ENCODE results near the gene DCDC2C. TPM values are rescaled to one million over a fixed set of nuclear protein-coding genes. Genes with fewer than 3 reads are reported as not detected.

The DCDC2C gene
- total and polyA plus RNA-seq, 2 experiments from 2014 or later, result not detected

DNA sequence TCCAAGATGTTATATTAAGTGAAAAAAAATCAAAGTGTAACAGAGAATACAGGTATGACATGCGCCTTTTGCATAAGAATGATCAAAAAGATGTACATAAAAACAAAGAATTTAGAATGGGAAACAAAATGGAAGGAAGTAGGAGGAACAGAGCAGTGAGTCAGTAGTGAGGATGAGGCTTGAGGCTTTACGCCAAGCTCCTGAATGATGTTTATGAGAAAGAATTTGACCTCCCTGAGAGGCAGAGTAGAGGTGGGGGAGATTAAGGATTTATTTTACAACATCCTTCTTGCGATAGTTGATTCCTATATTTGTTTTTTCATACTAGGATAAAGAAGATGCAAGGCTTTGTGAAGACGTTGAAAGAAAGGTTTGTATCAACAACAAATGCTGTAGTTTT is 81.4 kb downstream of the DCDC2C start:
- Histone ChIP-seq H3K79me2 (no peaks in the 10 kb centered on the region), H3K36me3 (replicated peaks; ENCODE audit: insufficient read depth, low read depth) (no peaks in the 10 kb centered on the region), H3K9me3 (ENCODE audit: low read depth) (no peaks in the 10 kb centered on the region), H4K20me1 (ENCODE audit: insufficient read depth, poor library complexity, severe bottlenecking) (no peaks in the 10 kb centered on the region), H3K27ac (no peak overlapping the region), H3K9me2 (replicated peaks; ENCODE audit: insufficient read depth) (no peaks in the 10 kb centered on the region), H2AFZ (no peak overlapping the region), H3K4me3 (no peak overlapping the region), H3K4me2 (no peak overlapping the region), H3K4me1 (ENCODE audit: insufficient read depth) (no peaks in the 10 kb centered on the region), H3K27me3 (no peaks in the 10 kb centered on the region)
- DNase-seq (ENCODE audit: low spot score), result no peak
- 57% methylated on average over 4 of the region's 4 CpGs for WGBS (ENCODE audit: low lambda C conversion rate, missing lambda C conversion rate)
- TF ChIP-seq, protein P1, sequence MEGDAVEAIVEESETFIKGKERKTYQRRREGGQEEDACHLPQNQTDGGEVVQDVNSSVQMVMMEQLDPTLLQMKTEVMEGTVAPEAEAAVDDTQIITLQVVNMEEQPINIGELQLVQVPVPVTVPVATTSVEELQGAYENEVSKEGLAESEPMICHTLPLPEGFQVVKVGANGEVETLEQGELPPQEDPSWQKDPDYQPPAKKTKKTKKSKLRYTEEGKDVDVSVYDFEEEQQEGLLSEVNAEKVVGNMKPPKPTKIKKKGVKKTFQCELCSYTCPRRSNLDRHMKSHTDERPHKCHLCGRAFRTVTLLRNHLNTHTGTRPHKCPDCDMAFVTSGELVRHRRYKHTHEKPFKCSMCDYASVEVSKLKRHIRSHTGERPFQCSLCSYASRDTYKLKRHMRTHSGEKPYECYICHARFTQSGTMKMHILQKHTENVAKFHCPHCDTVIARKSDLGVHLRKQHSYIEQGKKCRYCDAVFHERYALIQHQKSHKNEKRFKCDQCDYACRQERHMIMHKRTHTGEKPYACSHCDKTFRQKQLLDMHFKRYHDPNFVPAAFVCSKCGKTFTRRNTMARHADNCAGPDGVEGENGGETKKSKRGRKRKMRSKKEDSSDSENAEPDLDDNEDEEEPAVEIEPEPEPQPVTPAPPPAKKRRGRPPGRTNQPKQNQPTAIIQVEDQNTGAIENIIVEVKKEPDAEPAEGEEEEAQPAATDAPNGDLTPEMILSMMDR (IDR thresholded peaks at IDR 0.05; ENCODE audit: poor library complexity), result no peak
- TF ChIP-seq EZH2 (IDR thresholded peaks at IDR 0.05; ENCODE audit: borderline replicate concordance) (no peak), EZH2phosphoT487 (IDR thresholded peaks at IDR 0.05; ENCODE audit: low read depth, severe bottlenecking, unreplicated experiment) (no peak)

DNA sequence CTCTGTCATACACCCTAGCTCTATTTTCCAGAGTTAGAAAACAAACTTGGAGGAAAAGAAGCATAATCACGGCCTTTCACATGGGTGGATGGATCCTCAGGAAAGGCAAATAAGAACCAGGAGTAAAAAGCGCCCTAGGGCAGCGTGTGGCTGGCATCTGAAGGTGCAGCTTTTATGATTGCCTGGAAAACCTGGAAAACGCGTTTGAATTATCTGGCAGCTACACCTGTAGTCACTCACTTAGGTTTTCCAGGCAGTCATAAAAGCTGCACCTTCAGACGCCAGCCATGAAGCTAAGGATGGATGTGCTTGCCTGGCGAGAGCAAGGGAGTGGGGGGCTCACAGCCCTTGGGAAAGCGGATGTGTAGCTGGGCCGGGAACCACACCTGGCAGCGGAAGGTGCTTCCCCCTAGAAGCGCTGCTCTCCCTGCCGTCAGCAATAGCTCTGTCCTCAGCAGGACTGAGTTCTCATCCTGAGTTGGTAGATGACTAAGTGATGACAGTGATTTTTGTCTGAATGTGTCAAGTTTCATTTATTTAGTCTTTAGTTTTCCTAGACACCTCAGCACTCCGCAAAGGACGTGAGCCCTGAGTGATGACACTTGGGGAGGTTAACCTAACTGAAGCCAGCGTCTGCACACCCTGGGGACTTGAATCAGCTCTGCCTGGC is 82.0 kb downstream of the DCDC2C start:
- Histone ChIP-seq H3K9me2 (replicated peaks; ENCODE audit: insufficient read depth) (no peaks in the 10 kb centered on the region), H3K79me2 (no peaks in the 10 kb centered on the region), H2AFZ (no peak overlapping the region), H3K4me1 (ENCODE audit: insufficient read depth) (no peaks in the 10 kb centered on the region), H3K36me3 (replicated peaks; ENCODE audit: insufficient read depth, low read depth) (no peaks in the 10 kb centered on the region), H3K27ac (no peak overlapping the region), H3K4me2 (no peak overlapping the region), H3K27me3 (no peaks in the 10 kb centered on the region), H3K4me3 (no peak overlapping the region), H3K9me3 (ENCODE audit: low read depth) (no peaks in the 10 kb centered on the region), H4K20me1 (ENCODE audit: insufficient read depth, poor library complexity, severe bottlenecking) (no peaks in the 10 kb centered on the region)
- DNase-seq (ENCODE audit: low spot score), result no peak
- no peak for TF ChIP-seq EZH2phosphoT487 (IDR thresholded peaks at IDR 0.05; ENCODE audit: low read depth, severe bottlenecking, unreplicated experiment)
- no peak for TF ChIP-seq EZH2 (IDR thresholded peaks at IDR 0.05; ENCODE audit: borderline replicate concordance)
- TF ChIP-seq, protein P1 (IDR thresholded peaks at IDR 0.05; ENCODE audit: poor library complexity), result no peak
- WGBS (ENCODE audit: low lambda C conversion rate, missing lambda C conversion rate), result 62% methylated on average over 15 of the region's 15 CpGs

DNA sequence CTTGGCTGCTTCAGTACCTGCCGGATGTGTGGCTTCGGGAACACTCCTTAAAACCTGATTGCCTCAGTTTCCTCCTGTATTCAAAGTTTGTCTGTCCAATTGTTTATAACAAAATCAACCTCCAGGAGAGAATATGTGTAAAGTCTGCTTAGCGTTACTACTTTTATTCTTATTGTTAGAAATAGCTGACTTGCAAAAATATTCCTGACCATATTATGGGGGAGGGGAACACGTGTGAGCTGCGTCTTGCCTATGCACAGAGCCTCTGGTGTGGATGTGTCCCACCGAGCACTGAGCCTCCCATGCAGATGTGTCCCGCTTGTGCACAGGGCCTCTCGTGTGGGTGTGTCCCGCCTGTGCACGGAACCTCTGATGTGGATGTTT is 82.5 kb downstream of the DCDC2C start:
- H3K79me2 ChIP-seq, result no peaks in the 10 kb centered on the region
- no peaks in the 10 kb centered on the region for H3K9me2 ChIP-seq (replicated peaks; ENCODE audit: insufficient read depth)
- no peaks in the 10 kb centered on the region for H3K4me1 ChIP-seq (ENCODE audit: insufficient read depth)
- no peak overlapping the region for H3K27ac ChIP-seq
- DNase-seq (ENCODE audit: low spot score), result no peak
- no peak overlapping the region for H2AFZ ChIP-seq
- no peaks in the 10 kb centered on the region for H3K27me3 ChIP-seq
- no peak overlapping the region for H3K4me2 ChIP-seq
- no peak overlapping the region for H3K4me3 ChIP-seq
- H3K9me3 ChIP-seq (ENCODE audit: low read depth), result no peaks in the 10 kb centered on the region
- TF ChIP-seq EZH2 (IDR thresholded peaks at IDR 0.05; ENCODE audit: borderline replicate concordance), result no peak
- TF ChIP-seq EZH2phosphoT487 (IDR thresholded peaks at IDR 0.05; ENCODE audit: low read depth, severe bottlenecking, unreplicated experiment), result no peak
- TF ChIP-seq, protein P1 (IDR thresholded peaks at IDR 0.05; ENCODE audit: poor library complexity), result no peak
- no peaks in the 10 kb centered on the region for H3K36me3 ChIP-seq (replicated peaks; ENCODE audit: insufficient read depth, low read depth)
- H4K20me1 ChIP-seq (ENCODE audit: insufficient read depth, poor library complexity, severe bottlenecking), result no peaks in the 10 kb centered on the region
- WGBS (ENCODE audit: low lambda C conversion rate, missing lambda C conversion rate), result 92% methylated on average over 10 of the region's 10 CpGs
